SK-N-SH (cell line): ENCODE measurements around the gene ARHGEF1. TPM values are rescaled to one million over a fixed set of nuclear protein-coding genes. Genes with fewer than 3 reads are reported as not detected.
"Not testable (repeated sequence)": the region's sequence is repeated elsewhere in the genome, so short reads cannot be mapped to it uniquely, and the experiment has no call there.

Experiments
- CTCF ChIA-PET: fragments of 300-600, 350-600 bp; formaldehyde crosslinking; extraction: SDS; loops from one replicate; lab custom pipeline; 2021; lab: Yijun Ruan, JAX
- POLR2A ChIA-PET: fragments of 350-600 bp; sonication (Branson Sonifier 250); formaldehyde crosslinking; extraction: SDS; loops from one replicate; lab custom pipeline; 2020; ENCODE audit warnings: antibody characterized with exemption, inconsistent platforms; lab: Yijun Ruan, JAX
- DNase-seq: peaks from one replicate; pipeline ENCODE4 v3.0.0; 2012
- H2AFZ ChIP-seq: fragments of 200-600 bp; sonication (generic); 2 replicates; pipeline ENCODE4 v1.8.1; 2016; ENCODE audit warnings: antibody characterized with exemption, mild to moderate bottlenecking, low read depth
- H3F3A ChIP-seq: fragments of 200-600 bp; sonication (generic); replicated peaks from 2 replicates; pipeline ENCODE3; 2016; ENCODE audit warnings: antibody characterized with exemption, mild to moderate bottlenecking; ENCODE audit not compliant: insufficient read depth
- H3K27ac ChIP-seq, 2 experiments: fragments of 200-500 bp in 1 of 2; fragments of 200-600 bp in 1 of 2; sonication (Bioruptor generic) in 1 of 2; sonication (generic), shearing (Covaris generic) in 1 of 2; 2 replicates each; pipeline versions ENCODE4 v1.5.1 to v1.6.1; 2014 to 2016; ENCODE audit warnings: low read depth in 2 of 2, inconsistent platforms in 1 of 2, low read length in 1 of 2, mild to moderate bottlenecking in 1 of 2, mixed read lengths in 1 of 2
- H3K27me3 ChIP-seq: fragments of 200-600 bp; sonication (generic), shearing (Covaris generic); 2 replicates; pipeline ENCODE4 v1.6.1; 2016; ENCODE audit warnings: mixed run types; ENCODE audit not compliant: insufficient read depth
- H3K36me3 ChIP-seq, 2 experiments: fragments of 200-500 bp in 1 of 2; fragments of 200-600 bp in 1 of 2; sonication (Bioruptor generic) in 1 of 2; sonication (generic) in 1 of 2; replicated peaks in 1 of 2; 2 replicates each; pipeline versions ENCODE3 to v1.5.1; 2014 to 2016; ENCODE audit warnings: low read length in 1 of 2, mild to moderate bottlenecking in 1 of 2; ENCODE audit not compliant: insufficient read depth in 2 of 2, control insufficient read depth in 1 of 2
- H3K4me1 ChIP-seq, 2 experiments: fragments of 200-500 bp in 1 of 2; fragments of 200-600 bp in 1 of 2; sonication (Bioruptor generic) in 1 of 2; sonication (generic), shearing (Covaris generic) in 1 of 2; 2 replicates each; pipeline versions ENCODE4 v1.5.1 to v1.6.1; 2014 to 2016; ENCODE audit warnings: low read depth in 1 of 2, low read length in 1 of 2, mixed run types in 1 of 2; ENCODE audit not compliant: insufficient read depth in 2 of 2, control insufficient read depth in 1 of 2
- H3K4me2 ChIP-seq: fragments of 200-600 bp; sonication (generic), shearing (Covaris generic); 2 replicates; pipeline ENCODE4 v1.6.1; 2017; ENCODE audit warnings: mixed run types
- H3K4me3 ChIP-seq, 2 experiments: fragments of 200-500 bp in 1 of 2; fragments of 200-600 bp in 1 of 2; sonication (Bioruptor generic) in 1 of 2; sonication (generic), shearing (Covaris generic) in 1 of 2; 2 replicates each; pipeline versions ENCODE4 v1.5.1 to v1.8.1; 2014 to 2016; ENCODE audit warnings: low read depth in 2 of 2, inconsistent platforms in 1 of 2, low read length in 1 of 2, mild to moderate bottlenecking in 1 of 2, mixed read lengths in 1 of 2, moderate library complexity in 1 of 2
- H3K79me2 ChIP-seq: fragments of 200-600 bp; sonication (generic); 2 replicates; pipeline ENCODE4 v1.8.1; 2017; ENCODE audit warnings: mild to moderate bottlenecking; ENCODE audit not compliant: insufficient read depth
- H3K9ac ChIP-seq: fragments of 200-600 bp; sonication (generic); 2 replicates; pipeline ENCODE4 v1.6.1; 2017; ENCODE audit warnings: mixed run types
- H3K9me2 ChIP-seq: fragments of 200-600 bp; sonication (generic); 2 replicates; pipeline ENCODE4 v1.6.1; 2017; ENCODE audit warnings: mixed run types
- H3K9me3 ChIP-seq: fragments of 200-600 bp; sonication (generic); 2 replicates; pipeline ENCODE4 v1.6.1; 2017; ENCODE audit warnings: mixed run types, mild to moderate bottlenecking, moderate library complexity
- H4K20me1 ChIP-seq: fragments of 200-600 bp; sonication (generic); 2 replicates; pipeline ENCODE4 v1.6.1; 2017; ENCODE audit warnings: mild to moderate bottlenecking, mixed run types; ENCODE audit not compliant: insufficient read depth
- CTCF ChIP-seq: fragments of 200-600 bp; sonication (generic); IDR thresholded peaks from 2 replicates; pipeline ENCODE4 v1.6.1; 2017; ENCODE audit warnings: antibody characterized with exemption, mild to moderate bottlenecking, moderate library complexity
- IRF3 ChIP-seq: fragments of 150-350 bp; IDR thresholded peaks from 2 replicates; pipeline ENCODE4 v1.6.1; 2016; ENCODE audit warnings: mild to moderate bottlenecking, low read depth, low read length
- JUND ChIP-seq: IDR thresholded peaks from 2 replicates; pipeline ENCODE4 v1.4.0; 2012
- SIN3A ChIP-seq: IDR thresholded peaks from 2 replicates; pipeline ENCODE4 v1.6.1; 2012; ENCODE audit warnings: low read depth, mild to moderate bottlenecking, low read length, moderate library complexity, borderline replicate concordance
- SMC3 ChIP-seq: IDR thresholded peaks from 2 replicates; pipeline ENCODE4 v1.6.1; 2012; ENCODE audit warnings: low read depth, low read length, improper control_type of control experiment
- TAF1 ChIP-seq: IDR thresholded peaks from 2 replicates; pipeline ENCODE4 v1.6.1; 2012; ENCODE audit warnings: low read depth, mild to moderate bottlenecking, low read length, moderate library complexity, borderline replicate concordance
- TCF12 ChIP-seq: IDR thresholded peaks from 2 replicates; pipeline ENCODE4 v1.4.0; 2012
- TEAD4 ChIP-seq: IDR thresholded peaks from 2 replicates; pipeline ENCODE4 v1.4.0; 2012; ENCODE audit warnings: mild to moderate bottlenecking, borderline replicate concordance; ENCODE audit not compliant: insufficient read depth
- WGBS: methylation state at CpG from one replicate; pipeline ENCODE4 v1.1.6; 2017; ENCODE audit warnings: low lambda C conversion rate; 5-methylcytosine and 5-hydroxymethylcytosine counted together
- polyA plus RNA-seq, 3 experiments: library from polyadenylated mRNA; depleted of rRNA; stranded (reverse); fragments of >200 nt; gene quantifications; 2 replicates each; pipeline ENCODE4 v1.2.3, GENCODE V29; 2012

The ARHGEF1 gene
- polyA plus RNA-seq, 1 of the 3 experiments (the other 2 are of a cell fraction) = 102 TPM

DNA sequence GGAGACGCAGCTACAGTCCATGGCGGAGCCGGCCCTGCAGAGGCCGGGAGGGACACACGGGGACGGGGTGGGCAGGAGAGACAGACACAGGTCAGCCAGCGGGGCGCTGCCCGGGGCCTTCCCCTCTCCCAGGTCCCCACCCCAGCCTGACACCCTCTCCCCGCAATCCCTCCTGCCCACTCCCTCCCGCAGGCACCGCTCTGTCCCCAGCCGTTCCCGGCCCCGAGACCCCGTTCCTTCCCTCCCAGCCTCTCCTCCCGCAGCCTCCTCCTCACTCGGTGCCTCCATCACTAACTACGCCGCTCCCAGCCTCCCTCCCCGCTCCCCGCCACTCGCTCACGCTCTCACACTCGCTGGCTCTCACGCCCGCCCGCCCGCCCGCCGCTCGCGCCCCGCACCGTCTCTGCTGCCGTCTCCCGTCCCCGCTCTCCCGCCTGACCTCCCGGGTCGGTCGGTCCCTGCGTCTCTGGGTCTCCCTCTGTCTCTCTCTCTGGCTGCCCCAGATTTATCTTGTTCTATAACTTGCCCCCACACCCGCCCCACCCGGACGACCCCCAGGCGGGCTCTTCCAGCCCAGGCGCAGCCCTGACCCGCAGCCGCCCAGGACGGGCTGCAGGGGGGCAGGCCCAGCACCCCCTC lies 30.0 kb downstream of the ARHGEF1 start:
- TF ChIP-seq TEAD4 (no peak), IRF3 (no peak), TAF1 (no peak)
- no peak overlapping the region for H3K27ac ChIP-seq
- H3K79me2 ChIP-seq = no peaks in the 10 kb centered on the region
- ChIA-PET CTCF (interaction anchor here (1.0 to 1.4 kb wide), 2 partner anchors 45 to 122 kb away, joined by 3 to 4 read pairs; no protein-coding TSS in a partner anchor), POLR2A (no interaction called here)
- H3K9ac ChIP-seq = no peak overlapping the region
- H3F3A ChIP-seq = peaks cover 3% of the 10 kb centered on the region
- WGBS = 9% methylated on average over 47 of the region's 51 CpGs
- DNase-seq = peak; percentile 75
- H3K4me2 ChIP-seq = no peak overlapping the region
- no peaks in the 10 kb centered on the region; a peak in 1 of 4 replicates for H3K4me1 ChIP-seq
- H3K9me2 ChIP-seq = no peaks in the 10 kb centered on the region
- no peak overlapping the region for H2AFZ ChIP-seq
- no peaks in the 10 kb centered on the region for H4K20me1 ChIP-seq
- no peaks in the 10 kb centered on the region for H3K36me3 ChIP-seq
- peak overlapping the region in 1 of 2 experiments; percentile 5; a peak in 1 of 4 replicates for H3K4me3 ChIP-seq
- no peaks in the 10 kb centered on the region for H3K9me3 ChIP-seq
- H3K27me3 ChIP-seq = peaks cover 41% of the 10 kb centered on the region

DNA sequence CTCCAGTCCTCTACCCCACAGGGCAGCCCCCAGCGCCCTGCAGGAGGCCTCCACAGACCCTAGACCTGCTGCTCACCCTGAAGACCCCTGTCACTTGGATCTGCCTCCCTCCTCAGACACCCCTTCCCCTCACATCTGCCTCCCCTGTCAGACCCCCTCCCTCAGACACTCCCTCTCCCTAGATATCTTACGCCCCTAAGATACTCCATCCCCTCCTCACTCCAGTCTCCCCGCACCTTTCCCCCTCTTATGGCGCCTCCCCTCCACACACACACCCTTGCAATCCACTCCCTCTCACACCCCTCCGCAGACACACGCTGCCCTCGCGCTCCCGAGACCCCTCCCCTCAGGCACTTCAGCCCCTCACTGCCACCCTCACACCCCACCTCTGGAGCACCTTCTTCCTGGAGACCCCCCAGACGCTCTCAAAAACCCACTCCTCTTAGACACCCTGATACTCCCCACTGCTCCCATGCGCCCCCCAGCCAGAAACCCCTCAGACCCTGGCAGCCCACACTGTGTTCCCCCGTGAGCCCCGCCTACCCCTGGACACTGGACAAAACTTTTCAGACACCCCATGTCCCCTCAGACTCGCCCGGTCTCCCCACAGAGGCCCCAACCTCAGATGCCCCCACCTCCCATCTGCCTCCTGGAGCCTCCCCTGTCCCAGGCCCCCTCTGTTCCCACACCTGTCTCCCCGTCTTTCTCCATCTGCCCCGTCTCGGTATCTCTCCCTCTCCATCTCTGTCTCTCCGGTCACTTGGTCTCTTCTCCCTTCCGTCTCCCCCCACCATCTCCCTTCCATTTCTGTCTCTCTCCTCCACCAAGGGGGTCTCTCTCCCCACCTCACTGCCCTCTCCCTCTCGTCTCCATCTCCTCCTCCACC lies 30.8 kb downstream of the ARHGEF1 start:
- no peaks in the 10 kb centered on the region; a peak in 1 of 4 replicates for H3K4me1 ChIP-seq
- no peak overlapping the region for H3K9ac ChIP-seq
- ChIA-PET POLR2A (no interaction called here), CTCF (no interaction called here)
- no peaks in the 10 kb centered on the region for H3K9me2 ChIP-seq
- H3K4me2 ChIP-seq = no peak overlapping the region
- TF ChIP-seq JUND (no peak), TCF12 (no peak), SIN3A (no peak), CTCF (no peak), SMC3 (no peak)
- DNase-seq = no peak
- no peaks in the 10 kb centered on the region for H3K9me3 ChIP-seq
- no peak overlapping the region for H2AFZ ChIP-seq
- H3K4me3 ChIP-seq = no peak overlapping the region
- no peaks in the 10 kb centered on the region for H3K36me3 ChIP-seq
- H4K20me1 ChIP-seq = no peaks in the 10 kb centered on the region
- H3K79me2 ChIP-seq = no peaks in the 10 kb centered on the region
- WGBS = 19% methylated on average over 21 of the region's 21 CpGs
- peaks cover 2% of the 10 kb centered on the region for H3F3A ChIP-seq
- H3K27me3 ChIP-seq = peaks cover 41% of the 10 kb centered on the region
- H3K27ac ChIP-seq = no peak overlapping the region

GRCh38 chr19:41914424-41914834 lies 31.4 kb downstream of the ARHGEF1 start:
- H2AFZ ChIP-seq, H3K36me3 ChIP-seq, H3K9ac ChIP-seq, H3K79me2 ChIP-seq, H3F3A ChIP-seq, H3K27ac ChIP-seq, H3K4me3 ChIP-seq, H4K20me1 ChIP-seq, DNase-seq, H3K4me2 ChIP-seq, H3K9me2 ChIP-seq, CTCF ChIA-PET, POLR2A ChIA-PET, H3K4me1 ChIP-seq, H3K9me3 ChIP-seq: not testable (repeated sequence)
- WGBS = 1% methylated on average over 2 of the region's 5 CpGs
- peaks cover 41% of the 10 kb centered on the region for H3K27me3 ChIP-seq
